Thoracic aorta (tissue), 2 donors: ENCODE measurements around the gene DIS3L2. TPM values are rescaled to one million over a fixed set of nuclear protein-coding genes. Genes with fewer than 3 reads are reported as not detected.
"Not testable (repeated sequence)": the region's sequence is repeated elsewhere in the genome, so short reads cannot be mapped to it uniquely, and the experiment has no call there.

ENCODE experiments used
- ATAC-seq: fragments of 150-250 bp; one replicate; pipeline ENCODE4 v1.8.0; 2017; ENCODE audit warnings: low read depth; ENCODE audit not compliant: insufficient number of reproducible peaks, low FRiP score
- DNase-seq: peaks from one replicate; pipeline ENCODE4 v3.0.0-alpha.2; 2020; ENCODE audit warnings: low spot score
- H3K27ac ChIP-seq, 2 donors: fragments of 200-600 bp; sonication (generic); 1 replicate in 1 of 2; 2 replicates in 1 of 2; pipeline ENCODE4 v1.5.1; 2016; ENCODE audit warnings: mild to moderate bottlenecking in 2 of 2, moderate library complexity in 2 of 2
- H3K27me3 ChIP-seq: fragments of 200-600 bp; sonication (generic); replicated peaks from 2 replicates; pipeline ENCODE4 v1.6.0; 2016; ENCODE audit warnings: mild to moderate bottlenecking; ENCODE audit not compliant: insufficient read depth
- H3K36me3 ChIP-seq: fragments of 200-600 bp; sonication (generic); one replicate; pipeline ENCODE4 v1.5.1; 2016
- H3K4me1 ChIP-seq, 2 donors: fragments of 200-600 bp; sonication (generic); 1 replicate in 1 of 2; 2 replicates in 1 of 2; pipeline versions ENCODE4 v1.5.1 to v1.6.0; 2016; ENCODE audit warnings: low read depth in 2 of 2, mild to moderate bottlenecking in 1 of 2; ENCODE audit not compliant: control insufficient read depth in 1 of 2
- H3K4me3 ChIP-seq: fragments of 200-600 bp; sonication (generic); 2 replicates; pipeline ENCODE4 v1.5.1; 2016; ENCODE audit warnings: mild to moderate bottlenecking
- H3K9me3 ChIP-seq: fragments of 200-600 bp; sonication (generic); 2 replicates; pipeline ENCODE4 v1.5.1; 2016
- total RNA-seq, 2 donors: library from RNA; depleted of rRNA; stranded (reverse); fragments of >200 nt; gene quantifications; one replicate each; pipeline versions ENCODE4 v1.1.0 to v1.2.3, GENCODE V29; 2016
- TF ChIP-seq, protein P1 (sequence below): fragments of 200-600 bp; sonication (generic); IDR thresholded peaks from one replicate; pipeline ENCODE4 v1.5.1; 2019; ENCODE audit warnings: antibody characterized with exemption

DIS3L2 gene
- total RNA-seq, 2 donors from 2014 or later: 26.4 to 32.5 TPM

GRCh38 chr2:232102380-232102779, 140.9 kb downstream of the DIS3L2 start:
- ATAC-seq (no peak), DNase-seq (no peak)
- H3K4me3 ChIP-seq: no peak overlapping the region
- peaks cover 4% of the 10 kb centered on the region for H3K36me3 ChIP-seq
- H3K9me3 ChIP-seq: peaks cover 4% of the 10 kb centered on the region
- no peaks in the 10 kb centered on the region for H3K27me3 ChIP-seq
- TF ChIP-seq, protein P1, sequence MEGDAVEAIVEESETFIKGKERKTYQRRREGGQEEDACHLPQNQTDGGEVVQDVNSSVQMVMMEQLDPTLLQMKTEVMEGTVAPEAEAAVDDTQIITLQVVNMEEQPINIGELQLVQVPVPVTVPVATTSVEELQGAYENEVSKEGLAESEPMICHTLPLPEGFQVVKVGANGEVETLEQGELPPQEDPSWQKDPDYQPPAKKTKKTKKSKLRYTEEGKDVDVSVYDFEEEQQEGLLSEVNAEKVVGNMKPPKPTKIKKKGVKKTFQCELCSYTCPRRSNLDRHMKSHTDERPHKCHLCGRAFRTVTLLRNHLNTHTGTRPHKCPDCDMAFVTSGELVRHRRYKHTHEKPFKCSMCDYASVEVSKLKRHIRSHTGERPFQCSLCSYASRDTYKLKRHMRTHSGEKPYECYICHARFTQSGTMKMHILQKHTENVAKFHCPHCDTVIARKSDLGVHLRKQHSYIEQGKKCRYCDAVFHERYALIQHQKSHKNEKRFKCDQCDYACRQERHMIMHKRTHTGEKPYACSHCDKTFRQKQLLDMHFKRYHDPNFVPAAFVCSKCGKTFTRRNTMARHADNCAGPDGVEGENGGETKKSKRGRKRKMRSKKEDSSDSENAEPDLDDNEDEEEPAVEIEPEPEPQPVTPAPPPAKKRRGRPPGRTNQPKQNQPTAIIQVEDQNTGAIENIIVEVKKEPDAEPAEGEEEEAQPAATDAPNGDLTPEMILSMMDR: no peak
- no peak overlapping the region for H3K27ac ChIP-seq
- no peaks in the 10 kb centered on the region for H3K4me1 ChIP-seq

DNA sequence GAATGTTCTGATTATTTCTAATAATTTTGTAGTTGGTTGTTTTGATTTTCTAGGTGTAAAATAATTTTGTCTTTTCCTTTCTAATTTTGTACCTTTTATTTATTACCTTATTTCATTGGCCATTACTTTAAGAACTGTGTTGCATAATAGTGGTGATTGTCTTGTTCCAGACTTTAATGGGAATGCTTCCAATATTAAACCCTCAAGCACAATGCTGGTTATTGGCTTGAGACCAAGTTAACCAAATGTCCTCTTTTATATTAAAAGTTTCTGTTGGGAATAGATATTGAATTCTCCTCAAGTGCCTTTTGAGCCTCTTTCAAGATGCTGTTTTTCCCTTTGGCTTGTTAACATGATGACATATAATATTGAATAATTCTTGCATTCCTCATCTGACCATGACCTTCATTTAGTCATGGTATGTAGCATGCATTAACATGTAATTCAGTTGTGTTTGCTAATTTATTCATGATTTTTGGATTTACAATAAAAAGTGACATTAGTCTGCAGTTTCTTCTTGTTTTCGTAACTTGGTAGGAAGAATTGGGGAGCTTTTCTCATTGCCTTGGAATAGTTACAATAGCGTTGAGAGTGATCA, 141.7 kb downstream of the DIS3L2 start:
- Histone ChIP-seq H3K27me3 (no peaks in the 10 kb centered on the region), H3K27ac (no peak overlapping the region), H3K36me3 (no peaks in the 10 kb centered on the region), H3K4me1 (no peaks in the 10 kb centered on the region), H3K9me3 (peaks cover 4% of the 10 kb centered on the region), H3K4me3 (no peak overlapping the region)
- DNase-seq: no peak
- TF ChIP-seq, protein P1: no peak
- ATAC-seq: no peak

DNA sequence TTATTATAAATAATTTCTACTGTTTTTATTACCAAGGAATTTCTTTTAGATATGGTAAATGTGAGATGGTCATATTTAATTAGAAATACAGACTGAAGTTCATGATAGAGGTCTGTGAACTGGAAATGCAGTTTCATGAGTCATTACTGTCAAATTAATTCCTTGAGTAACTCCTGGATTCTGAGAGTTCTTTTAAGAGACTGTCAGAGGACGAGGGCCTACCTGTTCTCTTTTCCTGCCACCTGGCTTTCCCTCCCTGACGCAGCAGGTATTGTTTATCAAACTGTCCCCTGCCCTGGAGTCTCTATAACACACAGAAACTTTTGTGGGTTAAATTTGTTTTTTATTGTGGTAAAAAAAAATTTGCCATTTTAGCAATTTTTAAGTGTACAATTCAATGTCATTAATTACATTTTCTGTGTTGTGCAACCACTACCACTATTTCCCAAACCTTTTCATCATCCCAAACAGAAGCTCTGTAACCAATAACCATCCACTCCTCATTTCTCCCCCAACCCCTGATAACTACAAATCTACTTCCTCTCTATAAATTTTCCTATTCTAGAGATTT, 142.6 kb downstream of the DIS3L2 start:
- DNase-seq: no peak
- peaks cover 4% of the 10 kb centered on the region for H3K9me3 ChIP-seq
- no peak overlapping the region for H3K27ac ChIP-seq
- TF ChIP-seq, protein P1: no peak
- H3K36me3 ChIP-seq: no peaks in the 10 kb centered on the region
- H3K27me3 ChIP-seq: no peaks in the 10 kb centered on the region
- no peak overlapping the region for H3K4me3 ChIP-seq
- H3K4me1 ChIP-seq: no peaks in the 10 kb centered on the region
- ATAC-seq: no peak

GRCh38 chr2:232111551-232111950, 150.0 kb downstream of the DIS3L2 start:
- ATAC-seq: no peak
- Histone ChIP-seq H3K27ac (no peak overlapping the region), H3K4me3 (no peak overlapping the region), H3K36me3 (no peaks in the 10 kb centered on the region), H3K4me1 (no peaks in the 10 kb centered on the region), H3K27me3 (no peaks in the 10 kb centered on the region), H3K9me3 (no peaks in the 10 kb centered on the region)
- TF ChIP-seq, protein P1: no peak
- DNase-seq: no peak

DNA sequence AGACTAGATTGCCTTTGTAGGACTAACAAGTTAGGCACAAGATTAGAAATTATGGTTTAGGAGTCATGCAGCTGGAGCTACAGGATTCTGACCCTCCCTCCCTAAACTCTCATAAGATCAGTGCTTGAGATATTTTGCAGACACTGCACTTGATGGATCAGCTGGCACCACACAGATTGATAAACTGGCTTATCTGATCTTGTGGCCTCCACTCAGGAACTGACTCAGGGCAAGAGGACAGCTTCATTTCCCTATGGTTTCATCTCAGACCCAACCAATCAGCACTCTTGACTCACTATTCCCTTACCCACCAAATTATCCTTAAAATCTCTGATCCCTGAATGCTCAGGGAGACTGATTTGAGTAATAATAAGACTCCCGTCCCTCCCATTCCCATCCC, 152.3 kb downstream of the DIS3L2 start:
- Histone ChIP-seq H3K4me1 (no peaks in the 10 kb centered on the region), H3K36me3 (no peaks in the 10 kb centered on the region), H3K27ac (no peak overlapping the region), H3K9me3 (no peaks in the 10 kb centered on the region), H3K4me3 (no peak overlapping the region), H3K27me3 (no peaks in the 10 kb centered on the region)
- TF ChIP-seq, protein P1: no peak
- no peak for DNase-seq
- ATAC-seq: no peak

DNA sequence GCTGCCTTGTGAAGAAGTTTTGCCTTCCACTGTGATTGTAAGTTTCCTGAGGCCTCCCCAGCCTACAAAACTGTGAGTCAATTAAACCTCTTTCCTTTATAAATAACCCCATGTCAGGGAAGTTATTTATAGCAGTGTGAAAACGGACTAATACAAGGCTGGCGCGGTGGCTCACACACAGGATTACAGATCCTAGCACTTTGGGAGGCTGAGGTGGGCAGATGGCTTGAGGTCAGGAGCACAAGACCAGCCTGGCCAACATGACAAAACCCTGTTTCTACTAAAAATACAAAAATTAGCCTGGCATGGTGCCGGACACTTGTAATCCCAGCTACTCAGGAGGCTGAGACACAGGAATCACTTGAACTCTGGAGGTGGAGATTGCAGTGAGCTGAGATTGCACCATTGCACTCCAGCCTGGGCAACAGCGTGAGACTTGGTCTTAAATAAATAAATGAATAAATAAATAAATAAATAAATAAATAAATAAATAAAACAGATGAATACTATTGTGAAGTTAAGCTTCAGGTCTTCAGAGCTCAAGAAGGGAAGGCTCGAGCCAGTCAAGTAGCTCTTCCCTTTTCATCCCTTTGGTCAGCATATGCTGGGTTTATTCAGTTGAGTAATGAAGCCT, 154.3 kb downstream of the DIS3L2 start:
- not testable (repeated sequence) for H3K36me3 ChIP-seq, H3K4me3 ChIP-seq, ATAC-seq, H3K27me3 ChIP-seq, H3K4me1 ChIP-seq, DNase-seq, H3K9me3 ChIP-seq, H3K27ac ChIP-seq
